Measurements from ENCODE around the gene TBC1D1.
"Not testable (repeated sequence)": the region's sequence is repeated elsewhere in the genome, so short reads cannot be mapped to it uniquely, and the experiment has no call there.

TBC1D1 gene

GRCh38 chr4:37964734-37965457, 74.0 kb downstream of the TBC1D1 start:
- DNase-seq: no peak

GRCh38 chr4:37966044-37966443, 75.2 kb downstream of the TBC1D1 start:
- no peak for DNase-seq

- DNase-seq: no peak
These were observed 76.9 kb downstream of the TBC1D1 start for GRCh38 chr4:37967736-37968135.

GRCh38 chr4:37968747-37969146, 77.9 kb downstream of the TBC1D1 start:
- no peak for DNase-seq

- DNase-seq: no peak
These were observed 79.8 kb downstream of the TBC1D1 start for GRCh38 chr4:37970702-37971101.

GRCh38 chr4:37971202-37971601, 80.3 kb downstream of the TBC1D1 start:
- no peak for DNase-seq

- no peak for DNase-seq
These were observed 82.6 kb downstream of the TBC1D1 start for GRCh38 chr4:37973441-37973840.

GRCh38 chr4:37975321-37975822, 84.5 kb downstream of the TBC1D1 start:
- DNase-seq: not testable (repeated sequence)

GRCh38 chr4:37976507-37976906, 85.6 kb downstream of the TBC1D1 start:
- no peak for DNase-seq

GRCh38 chr4:37976991-37977470, 86.1 kb downstream of the TBC1D1 start:
- peak; percentile 81 for DNase-seq

GRCh38 chr4:37977471-37978247, 86.8 kb downstream of the TBC1D1 start:
- peak; percentile 89 for DNase-seq

- DNase-seq: no peak
These were observed 87.5 kb downstream of the TBC1D1 start for GRCh38 chr4:37978248-37978924.

GRCh38 chr4:37980246-37980645, 89.4 kb downstream of the TBC1D1 start:
- DNase-seq: no peak

- DNase-seq: peak; percentile 25
These were observed 90.5 kb downstream of the TBC1D1 start for GRCh38 chr4:37981425-37981824.

- DNase-seq: no peak
These were observed 91.2 kb downstream of the TBC1D1 start for GRCh38 chr4:37981844-37982720.

GRCh38 chr4:37982736-37983135, 91.9 kb downstream of the TBC1D1 start:
- no peak for DNase-seq

GRCh38 chr4:37983951-37984350, 93.1 kb downstream of the TBC1D1 start:
- DNase-seq: no peak

GRCh38 chr4:37985730-37986275, 94.9 kb downstream of the TBC1D1 start:
- DNase-seq: no peak

- no peak for DNase-seq
These were observed 97.8 kb downstream of the TBC1D1 start for GRCh38 chr4:37988670-37989069.

GRCh38 chr4:37989398-37990260, 98.7 kb downstream of the TBC1D1 start:
- DNase-seq: no peak

Data from right kidney (tissue), 1 donor.